Neural progenitor cell (in vitro differentiated cells): ENCODE results near the gene INTS11.

Experiments used
- EZH2 ChIP-seq: fragments of 200-600 bp; sonication (generic); IDR thresholded peaks from 2 replicates; pipeline ENCODE4 v1.6.1; 2017; ENCODE audit warnings: antibody characterized with exemption, mild to moderate bottlenecking, moderate library complexity
- TF ChIP-seq, protein P1 (sequence below): fragments of 200-600 bp; sonication (generic); IDR thresholded peaks from 2 replicates; pipeline ENCODE4 v1.5.1; 2017; ENCODE audit warnings: antibody characterized with exemption, mild to moderate bottlenecking

DNA sequence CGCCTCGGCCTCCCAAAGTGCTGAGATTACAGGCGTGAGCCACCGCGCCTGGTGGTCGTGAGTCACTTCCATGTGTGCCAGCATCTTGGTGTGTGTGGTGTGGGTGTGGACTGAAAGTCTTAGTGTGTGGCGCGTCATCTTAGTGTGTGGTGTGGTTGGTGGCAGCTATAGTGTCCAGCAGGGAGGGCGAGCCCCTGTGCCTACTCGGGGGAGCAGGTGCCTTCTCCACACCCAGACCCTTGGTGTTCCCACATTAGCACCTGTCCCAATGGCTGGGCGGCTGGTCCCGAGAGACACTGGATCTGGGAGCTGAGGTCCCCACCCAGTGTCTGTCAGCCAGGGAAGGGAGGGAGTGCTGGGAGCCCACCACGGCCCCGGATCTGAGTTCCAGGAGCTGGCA is 41.5 kb downstream of the INTS11 start:
- TF ChIP-seq, protein P1, sequence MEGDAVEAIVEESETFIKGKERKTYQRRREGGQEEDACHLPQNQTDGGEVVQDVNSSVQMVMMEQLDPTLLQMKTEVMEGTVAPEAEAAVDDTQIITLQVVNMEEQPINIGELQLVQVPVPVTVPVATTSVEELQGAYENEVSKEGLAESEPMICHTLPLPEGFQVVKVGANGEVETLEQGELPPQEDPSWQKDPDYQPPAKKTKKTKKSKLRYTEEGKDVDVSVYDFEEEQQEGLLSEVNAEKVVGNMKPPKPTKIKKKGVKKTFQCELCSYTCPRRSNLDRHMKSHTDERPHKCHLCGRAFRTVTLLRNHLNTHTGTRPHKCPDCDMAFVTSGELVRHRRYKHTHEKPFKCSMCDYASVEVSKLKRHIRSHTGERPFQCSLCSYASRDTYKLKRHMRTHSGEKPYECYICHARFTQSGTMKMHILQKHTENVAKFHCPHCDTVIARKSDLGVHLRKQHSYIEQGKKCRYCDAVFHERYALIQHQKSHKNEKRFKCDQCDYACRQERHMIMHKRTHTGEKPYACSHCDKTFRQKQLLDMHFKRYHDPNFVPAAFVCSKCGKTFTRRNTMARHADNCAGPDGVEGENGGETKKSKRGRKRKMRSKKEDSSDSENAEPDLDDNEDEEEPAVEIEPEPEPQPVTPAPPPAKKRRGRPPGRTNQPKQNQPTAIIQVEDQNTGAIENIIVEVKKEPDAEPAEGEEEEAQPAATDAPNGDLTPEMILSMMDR: no peak
- no peak for TF ChIP-seq EZH2
